CMK (cell line): ENCODE results near the gene MRPS2.
"Not testable (repeated sequence)": the region's sequence is repeated elsewhere in the genome, so short reads cannot be mapped to it uniquely, and the experiment has no call there.

Experiments used
- DNase-seq: peaks from one replicate; pipeline ENCODE4 v3.0.0-alpha.2; 2010; ENCODE audit warnings: low read depth

MRPS2 gene

DNA sequence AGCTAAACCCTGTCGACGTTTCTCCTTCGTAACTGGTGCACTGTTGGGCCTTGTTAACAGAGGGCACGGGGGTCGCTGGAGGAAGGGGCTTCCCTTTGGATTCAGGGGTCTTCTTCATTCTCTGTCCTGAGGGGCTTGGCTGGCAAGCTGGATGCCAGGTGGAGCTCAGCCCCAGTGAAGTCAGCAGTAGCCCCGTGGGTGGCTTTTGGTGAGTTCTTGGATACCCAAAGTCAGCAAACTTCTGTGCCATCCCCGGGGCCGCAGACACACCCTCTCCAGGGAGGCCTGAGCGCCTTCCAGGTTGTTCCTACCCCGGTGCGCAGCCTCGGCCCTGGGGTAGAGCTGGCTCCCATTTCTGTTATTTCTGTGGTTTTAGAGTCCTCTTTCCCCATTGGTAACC, 33.2 kb downstream of the MRPS2 start:
- DNase-seq = no peak

- not testable (repeated sequence) for DNase-seq
Measured at GRCh38 chr9:135534192-135534711, 33.8 kb downstream of the MRPS2 start.

DNA sequence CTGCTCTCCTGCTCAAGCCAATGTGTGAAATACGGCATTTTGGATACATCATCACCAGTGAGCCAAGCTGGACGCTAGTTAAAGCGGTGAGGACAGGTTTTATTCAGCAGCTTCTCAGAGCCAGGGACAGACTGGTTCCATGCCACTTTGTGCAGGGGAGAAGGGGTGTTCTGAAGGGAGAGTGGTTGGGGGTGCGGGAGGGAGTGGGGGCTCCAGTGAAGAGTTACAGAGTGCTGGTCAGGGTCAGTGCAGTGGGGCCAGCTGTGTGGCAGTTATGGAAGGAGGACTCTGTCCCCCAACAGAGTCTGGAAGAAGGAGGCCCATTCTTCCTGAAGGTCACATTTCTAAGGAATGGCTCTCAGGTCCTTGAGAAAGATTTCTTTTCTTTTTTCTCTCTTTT, 34.3 kb downstream of the MRPS2 start:
- not testable (repeated sequence) for DNase-seq

DNA sequence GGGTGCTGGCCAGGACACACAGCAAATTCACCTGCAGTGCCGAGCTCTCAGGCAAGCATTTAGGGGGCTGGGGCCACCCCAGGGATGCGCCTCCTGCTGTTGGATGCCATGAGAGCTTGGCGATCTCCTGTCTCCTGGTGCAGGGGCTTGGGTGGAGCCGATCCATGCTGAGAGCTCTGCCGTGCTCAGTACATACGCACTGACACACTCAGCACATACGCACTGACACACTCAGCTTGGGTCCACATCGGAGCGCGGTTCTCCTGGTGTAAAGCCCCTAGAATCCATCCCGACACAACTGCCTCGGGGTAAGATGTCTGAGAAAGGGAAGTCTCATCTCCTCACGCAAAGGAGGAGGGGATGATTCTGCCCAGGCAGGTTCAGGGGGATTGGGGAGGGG, 35.1 kb downstream of the MRPS2 start:
- DNase-seq = not testable (repeated sequence)

DNA sequence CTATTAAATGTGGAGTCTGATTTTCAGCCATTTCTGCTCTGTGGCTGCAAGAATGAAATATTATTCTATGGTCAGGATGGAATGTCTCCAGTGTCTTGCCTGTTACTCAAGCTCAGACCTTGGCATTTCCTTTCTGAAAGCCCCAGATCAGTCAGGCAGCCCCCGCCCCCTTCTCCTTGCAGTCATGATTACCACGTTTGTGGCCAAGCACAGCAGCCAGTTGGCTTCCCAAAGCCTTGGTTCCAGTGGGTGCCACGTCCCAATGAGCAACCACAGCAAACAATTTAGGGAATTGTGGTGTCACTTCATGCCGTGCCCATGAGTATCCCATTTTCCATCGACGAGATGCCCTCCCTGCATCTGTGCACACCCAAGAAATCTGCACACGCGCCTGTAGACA, 35.7 kb downstream of the MRPS2 start:
- DNase-seq = no peak

DNA sequence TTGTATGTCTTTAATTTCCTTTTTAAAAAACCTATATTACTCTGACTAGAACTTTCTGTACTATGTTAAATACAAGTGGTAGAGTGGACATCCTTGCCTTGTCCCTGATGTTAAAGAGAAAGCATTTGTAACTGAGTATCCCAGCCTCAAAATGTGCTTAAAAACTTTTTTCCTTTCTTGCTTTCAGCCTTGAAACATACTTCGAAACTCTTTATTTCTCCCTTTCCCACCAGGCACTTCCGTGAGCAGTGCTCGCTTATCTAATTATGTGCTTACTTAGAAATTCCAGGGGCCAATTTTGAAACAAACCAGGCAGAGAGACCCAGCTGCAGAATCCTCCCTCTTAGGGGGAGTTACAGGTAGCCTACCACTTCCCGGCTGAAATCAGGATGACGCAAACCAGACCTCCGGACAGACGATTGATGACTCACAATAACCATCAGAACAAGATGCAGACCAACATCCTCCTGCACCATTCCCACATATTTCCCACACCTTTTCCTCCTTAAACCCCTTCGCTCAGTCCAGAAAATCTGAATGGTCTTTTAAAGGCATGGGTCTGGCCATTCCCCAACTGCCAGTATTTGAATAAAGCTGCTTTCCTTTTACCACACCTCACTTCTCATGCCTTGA, 42.9 kb downstream of the MRPS2 start:
- DNase-seq = not testable (repeated sequence)

DNA sequence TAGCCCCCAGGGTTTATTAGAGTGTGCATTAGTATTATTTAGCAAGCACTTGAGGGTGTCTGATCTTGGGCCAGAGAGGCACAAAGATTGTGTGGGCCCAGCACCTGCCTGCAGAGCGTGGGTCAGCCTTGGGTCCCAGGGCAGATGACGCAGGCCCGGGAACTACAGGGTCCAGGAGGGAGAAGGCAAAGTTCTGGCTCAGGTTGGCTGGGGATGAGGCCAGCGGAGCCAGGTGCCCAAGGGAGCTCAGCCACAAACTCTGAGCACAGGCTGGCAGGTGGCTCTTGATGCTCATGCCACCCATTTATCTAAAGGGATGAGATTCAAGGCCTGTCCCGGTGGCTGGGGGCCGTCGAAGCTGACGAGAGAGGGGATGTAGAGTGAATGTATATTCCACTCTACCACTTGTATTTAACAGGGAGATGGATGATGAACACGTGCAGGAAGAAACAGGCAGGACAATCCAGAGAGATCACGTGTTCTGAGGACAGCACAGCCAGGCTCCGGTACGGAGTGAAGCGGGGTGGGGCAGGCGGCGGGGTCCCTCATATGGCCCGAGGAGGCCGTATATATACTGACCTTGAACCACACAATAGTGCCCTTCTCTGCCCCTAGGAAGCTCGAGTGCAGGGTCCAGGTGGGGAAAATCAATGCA, 44.6 kb downstream of the MRPS2 start:
- no peak for DNase-seq

GRCh38 chr9:135545646-135546176, 45.2 kb downstream of the MRPS2 start, which contains the start of gene OBP2A:
Gene OBP2A (plus strand): TSS chr9:135546126. CDS start chr9:135546181, 55 bp downstream.
- DNase-seq = not testable (repeated sequence)

DNA sequence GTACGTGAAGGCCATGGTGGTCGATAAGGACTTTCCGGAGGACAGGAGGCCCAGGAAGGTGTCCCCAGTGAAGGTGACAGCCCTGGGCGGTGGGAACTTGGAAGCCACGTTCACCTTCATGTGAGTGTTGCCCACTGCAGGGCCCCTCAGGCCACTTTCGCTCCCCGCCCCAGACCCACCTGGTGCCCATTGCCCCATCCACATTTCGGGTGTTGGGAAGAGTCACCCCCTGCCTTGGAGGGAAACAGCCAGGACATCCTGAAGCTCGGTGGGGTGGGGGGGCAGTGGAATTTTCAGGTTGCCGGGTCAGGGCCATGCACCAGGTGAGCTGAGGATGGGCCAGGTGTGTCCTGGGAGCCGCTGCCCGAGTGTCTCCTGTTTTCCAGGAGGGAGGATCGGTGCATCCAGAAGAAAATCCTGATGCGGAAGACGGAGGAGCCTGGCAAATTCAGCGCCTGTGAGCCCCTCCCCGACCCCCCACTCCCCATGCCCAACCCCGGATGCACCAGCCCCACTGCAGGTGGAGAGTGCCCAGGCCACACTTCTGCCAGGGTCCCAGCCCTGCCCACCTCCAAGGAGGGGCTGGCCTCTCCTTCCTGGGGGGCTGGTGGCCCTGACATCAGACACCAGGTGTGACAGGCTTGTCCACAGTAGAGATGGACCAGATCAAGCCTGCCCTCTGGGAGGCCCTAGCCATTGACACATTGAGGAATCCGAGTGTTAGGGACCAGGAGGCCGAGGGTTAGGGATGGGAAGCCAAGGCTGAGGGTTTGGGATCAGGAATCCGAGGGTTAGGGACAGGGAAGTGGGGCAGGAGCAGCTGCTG, 46.5 kb downstream of the MRPS2 start:
- not testable (repeated sequence) for DNase-seq

GRCh38 chr9:135547756-135548736, 47.6 kb downstream of the MRPS2 start:
- DNase-seq = no peak

- not testable (repeated sequence) for DNase-seq
Measured at GRCh38 chr9:135549478-135550343, 49.2 kb downstream of the MRPS2 start.

GRCh38 chr9:135550344-135550918, 49.9 kb downstream of the MRPS2 start:
- DNase-seq = no peak

- no peak for DNase-seq
Measured at GRCh38 chr9:135551031-135551430, 50.5 kb downstream of the MRPS2 start.

DNA sequence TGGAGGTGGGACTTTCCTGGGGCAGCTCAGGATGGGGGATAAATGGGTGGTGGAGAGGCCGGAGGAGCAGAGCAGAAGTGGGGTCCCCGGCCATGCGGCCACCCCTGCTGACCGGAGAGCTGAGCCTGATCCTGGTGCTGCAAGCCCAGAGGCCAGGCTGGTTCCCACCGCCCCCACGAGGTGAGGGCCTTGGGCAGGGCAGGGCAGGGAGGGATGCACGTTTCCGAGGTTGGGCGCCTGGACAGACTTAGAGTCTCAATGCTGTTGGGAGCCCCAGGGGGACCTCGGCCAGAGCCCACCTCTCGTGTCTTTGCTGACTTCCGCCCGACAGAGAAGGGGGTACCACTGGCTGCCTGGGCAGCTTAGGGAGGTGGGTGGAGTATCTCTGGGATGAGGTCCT, 51.0 kb downstream of the MRPS2 start:
- DNase-seq = no peak

DNA sequence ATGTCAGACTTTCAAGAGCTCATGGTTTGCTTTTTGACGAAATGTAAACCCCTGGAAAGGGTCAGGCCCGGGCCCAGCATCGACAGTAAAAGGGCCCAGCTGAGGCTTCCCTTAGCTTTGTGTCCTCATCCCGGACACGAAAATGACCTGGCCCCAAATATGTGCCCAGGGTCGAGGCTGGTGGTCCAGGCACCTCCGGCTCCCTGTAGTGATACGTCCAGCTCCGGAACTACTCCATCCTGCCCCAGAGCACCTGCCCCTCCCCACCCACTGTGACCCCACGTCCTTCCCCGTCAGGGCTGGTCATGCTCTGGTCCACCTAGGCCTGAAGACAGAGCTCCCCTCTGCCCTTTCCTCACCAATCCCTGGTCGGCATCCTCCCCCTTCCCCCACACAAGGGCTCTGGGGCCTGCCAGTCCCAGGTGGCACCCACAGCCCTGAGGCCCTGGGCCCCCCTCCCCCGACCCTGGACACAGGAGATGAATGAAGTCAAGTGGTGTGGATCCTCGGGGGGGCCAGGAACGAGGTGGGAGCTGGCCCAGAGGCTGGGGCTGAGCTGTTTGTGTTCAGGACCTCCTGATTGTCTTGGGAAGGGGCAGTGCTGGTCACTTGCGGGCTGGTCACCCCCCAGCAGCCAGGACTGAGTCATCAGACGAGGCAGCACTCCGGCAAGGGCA, 51.7 kb downstream of the MRPS2 start:
- no peak for DNase-seq

DNA sequence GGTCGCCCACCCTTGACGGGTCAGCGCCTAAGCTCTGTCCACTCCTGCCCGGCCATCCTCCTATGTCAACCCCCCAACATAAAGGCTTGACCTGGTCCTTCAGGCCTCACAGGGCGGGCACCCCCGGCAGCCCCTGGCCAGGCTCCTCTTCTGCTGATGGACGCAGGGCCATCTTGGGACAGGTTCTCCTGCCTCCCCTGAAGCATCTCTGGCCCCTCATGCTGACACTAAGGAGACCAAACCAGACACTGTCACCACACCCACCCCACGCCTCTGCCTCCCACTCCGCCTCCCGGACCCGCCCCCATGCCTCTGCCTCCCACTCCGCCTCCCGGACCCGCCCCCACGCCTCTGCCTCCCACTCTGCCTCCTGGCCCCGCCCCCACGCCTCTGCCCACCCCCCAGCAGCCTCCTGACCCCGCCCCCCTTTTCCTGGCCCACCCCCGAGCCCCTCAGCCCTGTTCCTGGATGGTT, 52.3 kb downstream of the MRPS2 start:
- no peak for DNase-seq
